Cerebellar nuclear complex (tissue), 1 donor: ENCODE measurements around the gene FBXL17.

Experiments
- DNase-seq, 2 experiments: peaks; one replicate each; lab custom pipeline; 2025; lab: John Stamatoyannopoulos, UW

FBXL17 gene

DNA sequence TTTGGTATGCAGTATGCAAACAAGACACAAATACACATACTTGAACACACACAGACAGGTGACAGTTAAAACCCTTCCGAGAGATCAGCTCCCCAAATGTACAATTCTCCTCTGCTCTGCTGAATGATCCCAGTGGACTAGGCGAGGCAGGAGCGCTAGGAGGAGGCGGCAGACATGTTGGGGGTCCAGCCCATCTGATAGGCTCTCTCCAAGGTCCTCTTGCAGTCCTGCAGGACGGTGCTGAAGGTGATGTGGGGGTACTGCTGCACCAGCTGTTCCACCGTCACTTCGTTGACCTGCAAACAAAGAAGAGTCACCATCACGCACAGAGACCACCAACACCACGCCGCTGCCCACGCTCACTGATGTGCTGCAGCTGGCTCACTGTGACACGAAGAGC lies 520.3 kb downstream of the FBXL17 start:
- no peak for DNase-seq

DNA sequence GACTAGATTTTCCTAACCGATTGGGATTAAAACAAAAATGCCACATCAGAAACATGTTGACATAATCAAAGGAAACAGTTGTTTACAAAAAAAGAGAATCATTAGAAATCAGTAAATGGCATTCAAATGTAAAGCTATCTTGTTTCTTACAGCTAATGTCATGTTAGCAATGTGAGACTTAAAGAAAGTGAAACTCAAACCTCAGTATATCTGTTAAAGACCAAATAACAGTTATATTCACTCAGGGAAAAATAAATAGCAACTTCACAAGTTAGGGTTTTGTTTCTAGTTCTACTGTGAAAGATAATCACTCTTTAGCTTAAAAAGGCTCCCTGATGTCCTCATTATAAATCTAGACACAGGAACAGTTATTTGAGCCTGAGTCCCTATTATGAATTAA lies 521.9 kb downstream of the FBXL17 start:
- DNase-seq: no peak

GRCh38 chr5:107858788-107859187 lies 523.1 kb downstream of the FBXL17 start:
- DNase-seq: no peak

DNA sequence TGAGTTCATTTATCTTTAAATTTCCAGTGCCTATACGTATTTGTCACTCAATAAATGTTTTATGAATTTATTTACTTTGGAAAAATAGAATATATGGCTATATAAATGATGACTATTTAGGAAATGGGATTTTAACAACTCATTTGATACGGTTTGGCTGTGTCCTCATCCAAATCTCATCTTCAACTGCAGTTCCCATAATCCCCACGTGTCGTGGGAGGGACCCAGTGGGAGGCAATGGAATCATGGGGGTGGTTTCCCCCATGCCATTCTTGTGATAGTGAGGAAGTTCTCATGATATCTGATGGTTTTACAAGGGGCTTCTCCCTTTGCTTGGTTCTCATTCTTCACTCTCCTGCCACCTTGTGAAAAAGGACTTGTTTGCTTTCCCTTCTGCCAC lies 523.6 kb downstream of the FBXL17 start:
- DNase-seq: no peak

DNA sequence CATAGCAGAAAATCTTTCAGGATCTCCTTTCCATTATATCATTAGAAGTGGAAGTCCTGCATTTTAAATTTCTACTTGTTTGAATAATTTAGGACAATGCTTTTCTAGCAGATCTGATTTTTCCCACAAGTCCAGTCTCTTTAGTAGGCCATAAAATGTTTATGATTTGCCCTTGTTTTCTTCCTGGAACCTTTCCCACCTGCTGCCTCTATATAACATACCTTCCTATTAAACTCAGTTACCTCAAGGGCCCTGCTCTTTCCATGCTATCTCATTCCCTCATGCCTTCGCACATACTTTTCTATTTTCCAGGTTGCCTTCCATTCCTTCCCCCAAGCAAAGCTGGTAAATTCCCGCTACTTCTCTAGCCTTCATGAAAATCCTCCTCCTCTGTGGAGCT lies 524.1 kb downstream of the FBXL17 start:
- no peak for DNase-seq

DNA sequence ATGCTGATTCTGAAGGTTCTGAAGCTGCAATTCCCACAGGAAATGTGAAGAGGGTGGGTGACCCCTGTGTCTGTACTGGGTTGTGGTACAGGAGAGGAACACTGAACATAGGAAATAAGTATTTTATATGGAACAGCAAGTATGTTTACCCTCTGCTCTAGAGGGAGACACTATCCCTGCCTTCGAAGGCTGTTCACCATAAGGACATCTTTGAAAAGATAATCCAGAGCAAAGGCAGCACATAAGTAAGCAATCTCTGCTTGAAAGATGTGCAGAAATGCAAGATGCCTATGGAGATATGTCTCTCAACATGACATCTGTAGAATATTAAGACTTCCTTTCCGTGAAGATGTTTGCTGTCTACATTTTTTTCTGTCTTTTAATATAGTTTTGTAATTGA lies 526.7 kb downstream of the FBXL17 start:
- DNase-seq: no peak

DNA sequence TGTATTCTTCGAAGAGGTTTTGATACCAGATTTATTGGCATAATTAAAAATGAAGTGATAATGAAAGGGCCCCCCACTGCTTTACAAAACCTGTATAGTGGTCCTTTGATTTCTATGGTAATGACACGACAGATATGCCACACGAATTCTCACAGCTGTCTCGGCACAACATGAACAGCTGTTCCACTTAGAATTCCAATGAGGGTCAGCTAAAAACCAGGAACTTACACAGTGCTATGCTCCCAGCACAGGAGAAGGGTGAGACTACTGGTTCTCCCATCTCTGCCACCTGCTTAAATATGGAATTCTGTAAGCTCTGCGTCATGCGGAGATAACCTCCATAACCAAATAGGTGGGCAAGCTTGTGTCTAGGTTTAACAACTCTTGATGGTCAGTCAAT lies 528.2 kb downstream of the FBXL17 start:
- no peak for DNase-seq

DNA sequence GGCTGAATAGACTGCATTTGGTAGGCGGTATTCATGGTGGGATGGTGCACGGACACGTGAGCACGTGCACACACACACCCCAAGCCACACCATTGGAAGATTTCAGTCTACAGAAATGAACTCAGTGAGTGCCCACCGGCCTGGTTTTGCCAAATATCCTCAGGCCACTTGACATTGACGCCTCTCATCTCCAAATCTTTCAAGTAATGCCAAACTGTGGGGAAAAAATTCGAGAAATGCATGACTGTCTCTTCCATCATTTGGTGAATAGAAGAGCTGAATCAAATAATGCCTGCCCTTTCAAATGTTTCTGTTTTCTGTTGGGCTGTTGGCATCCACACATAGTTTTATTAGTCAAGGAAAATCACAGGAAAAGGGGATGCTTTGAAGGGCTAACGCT lies 528.9 kb downstream of the FBXL17 start:
- no peak for DNase-seq

- no peak for DNase-seq
Measured at GRCh38 chr5:107849118-107849517, 532.8 kb downstream of the FBXL17 start.

DNA sequence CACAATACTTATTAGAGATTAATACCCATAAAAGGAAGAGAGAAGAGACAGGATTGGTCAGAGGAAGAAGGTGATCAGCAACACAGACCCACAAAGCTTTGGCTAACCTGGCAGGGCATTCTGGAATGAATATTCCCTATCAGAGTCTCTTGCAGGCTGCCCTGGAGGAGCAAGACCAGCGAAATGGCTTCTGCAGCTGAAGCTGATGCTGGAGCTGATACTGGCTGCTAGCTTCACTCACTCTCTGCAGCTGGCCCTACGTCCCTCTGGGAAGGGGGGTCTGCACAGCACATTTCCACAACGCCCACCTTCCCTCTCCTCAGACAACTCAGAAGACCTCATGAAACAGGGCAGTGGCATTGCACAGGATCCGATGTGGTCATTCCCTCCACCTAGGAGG lies 541.3 kb downstream of the FBXL17 start:
- DNase-seq: no peak

GRCh38 chr5:107840161-107840560 lies 541.7 kb downstream of the FBXL17 start:
- DNase-seq: no peak

DNA sequence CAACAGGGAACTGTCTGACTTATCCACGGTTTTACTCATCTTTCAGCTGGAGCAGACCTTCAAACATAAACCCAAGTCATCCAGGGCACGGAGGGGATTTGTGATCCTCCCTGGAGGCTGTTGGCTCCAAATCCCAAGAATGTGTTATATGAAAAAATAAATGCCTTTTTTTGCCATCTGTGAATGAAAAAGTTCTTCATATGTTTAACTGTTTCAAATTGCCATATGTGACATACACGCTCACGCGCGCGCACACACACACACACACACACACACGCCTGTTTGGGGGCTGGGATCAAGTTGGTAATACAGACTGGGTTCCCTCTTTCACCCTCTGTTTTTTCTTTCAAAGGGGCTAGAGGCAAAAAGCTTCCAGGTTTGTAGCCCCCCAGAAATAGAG lies 546.8 kb downstream of the FBXL17 start:
- no peak for DNase-seq

DNA sequence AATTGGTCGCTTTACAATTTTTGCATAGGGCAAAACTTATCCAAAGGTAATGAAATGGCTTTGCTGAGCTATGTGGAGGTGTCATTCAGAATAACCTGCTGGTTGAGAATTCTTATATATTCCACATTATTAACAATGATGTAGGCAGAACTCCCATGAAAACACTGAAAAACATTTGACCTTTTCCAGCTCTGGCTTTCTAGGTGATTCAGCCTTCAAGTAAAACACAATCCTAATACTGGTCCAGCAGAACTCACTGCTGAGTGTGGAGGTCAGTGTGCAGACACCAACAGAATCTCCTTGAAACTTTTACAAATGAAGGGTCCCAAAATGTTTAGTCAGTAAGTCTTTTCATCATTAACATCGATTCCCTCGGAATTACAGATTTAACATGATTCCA lies 549.2 kb downstream of the FBXL17 start:
- no peak for DNase-seq

DNA sequence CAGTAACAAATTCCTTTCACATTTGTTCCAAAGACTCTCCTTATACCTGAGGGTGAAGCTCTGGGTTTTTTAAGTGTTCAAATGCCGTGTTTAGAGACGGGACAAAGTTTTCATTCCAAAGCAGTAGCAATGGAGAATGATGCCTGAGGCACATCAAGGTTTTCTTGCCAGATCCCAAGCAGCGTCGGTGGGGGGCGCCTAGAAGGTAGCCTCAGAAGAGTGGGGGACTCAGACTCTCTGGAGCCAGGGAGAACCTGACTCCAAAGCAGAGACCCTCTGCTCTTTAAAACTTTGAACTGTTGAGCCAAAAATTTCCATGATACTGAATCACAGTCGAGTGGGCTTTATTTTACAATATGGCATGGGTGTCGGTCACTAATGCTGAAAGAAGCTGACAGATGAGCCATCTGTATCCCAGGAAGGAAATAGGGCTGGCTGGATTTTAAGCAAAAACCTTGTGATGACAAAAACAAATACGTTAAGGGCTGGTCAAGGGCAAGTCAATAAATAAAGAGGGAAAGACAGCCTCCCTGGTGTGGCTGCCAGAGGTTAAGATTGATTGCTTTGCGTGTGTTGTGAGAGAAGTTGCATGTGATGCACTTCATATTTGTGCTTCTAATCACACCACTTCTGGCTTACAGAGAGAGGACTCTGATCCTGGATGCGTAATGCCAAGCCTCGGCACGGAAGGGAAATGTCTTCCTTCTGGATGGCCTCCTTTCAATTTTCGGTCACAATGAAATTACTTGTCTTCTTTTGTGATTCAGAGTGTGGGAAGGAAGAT lies 550.1 kb downstream of the FBXL17 start:
- DNase-seq: no peak

DNA sequence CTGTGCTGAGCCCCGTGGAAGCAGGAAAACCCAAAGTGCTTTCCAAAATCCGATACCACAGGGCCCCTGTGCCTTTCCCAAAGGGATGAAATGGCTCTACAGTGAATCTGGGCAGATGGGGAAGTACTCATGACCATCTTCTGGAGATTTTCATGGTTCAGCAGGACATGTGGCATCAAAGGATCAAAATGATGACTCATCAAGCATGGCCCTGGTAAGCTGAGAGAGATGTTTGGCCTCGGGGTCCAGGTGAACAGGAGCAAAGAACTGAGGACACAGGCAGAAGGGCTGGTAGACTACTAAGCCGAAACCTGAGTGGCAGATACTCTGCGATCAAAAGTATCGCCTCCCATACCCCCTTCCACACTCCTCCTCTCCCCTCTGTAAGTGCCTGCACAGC lies 551.1 kb downstream of the FBXL17 start:
- DNase-seq: no peak

- DNase-seq: no peak
Measured at GRCh38 chr5:107826311-107827000, 555.4 kb downstream of the FBXL17 start.

- no peak for DNase-seq
Measured at GRCh38 chr5:107824821-107825220, 557.1 kb downstream of the FBXL17 start.

GRCh38 chr5:107821288-107821687 lies 560.6 kb downstream of the FBXL17 start:
- no peak for DNase-seq

- no peak for DNase-seq
Measured at GRCh38 chr5:107820429-107820828, 561.5 kb downstream of the FBXL17 start.

DNA sequence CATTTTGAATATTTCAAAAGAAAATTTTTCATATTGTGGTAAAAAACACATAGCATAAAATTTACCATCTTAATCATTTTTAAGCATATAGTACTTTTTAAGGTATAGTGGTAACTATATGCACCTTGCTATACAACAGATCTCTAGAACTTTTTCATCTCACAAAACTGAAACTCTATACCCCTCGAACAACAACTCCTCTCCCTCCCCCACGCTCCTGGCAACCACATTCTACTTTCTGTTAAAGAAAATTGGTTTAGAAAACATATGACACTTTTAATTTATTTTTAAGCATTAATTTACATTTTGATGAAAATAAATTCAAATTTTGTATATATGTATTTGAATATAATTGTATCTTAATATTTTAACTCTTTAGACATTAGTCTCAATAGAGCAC lies 563.9 kb downstream of the FBXL17 start:
- no peak for DNase-seq

DNA sequence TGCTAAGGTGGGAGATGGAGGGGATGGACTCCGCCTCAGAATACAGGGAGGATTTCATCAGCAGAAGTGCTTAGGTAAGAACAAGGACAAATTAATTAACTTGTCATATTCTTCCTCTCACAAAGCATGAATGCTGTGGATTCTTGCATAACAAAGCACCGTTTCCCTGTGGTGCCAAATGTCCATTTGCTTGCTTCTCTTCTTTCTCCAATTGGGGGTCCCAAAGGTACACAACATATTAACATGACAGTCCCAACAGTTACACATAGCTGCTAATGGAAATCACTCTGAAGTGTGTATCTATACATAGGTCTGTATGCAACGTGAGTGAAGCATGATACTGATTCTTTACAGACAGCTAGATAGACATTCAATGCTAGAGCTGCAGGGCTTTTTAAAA lies 564.5 kb downstream of the FBXL17 start:
- DNase-seq: no peak

GRCh38 chr5:107815109-107815508 lies 566.8 kb downstream of the FBXL17 start:
- no peak for DNase-seq

GRCh38 chr5:107814183-107814827 lies 567.6 kb downstream of the FBXL17 start:
- DNase-seq: no peak
